GM12878 (cell line): ENCODE data around the gene RANBP3. TPM values are rescaled to one million over a fixed set of nuclear protein-coding genes. Genes with fewer than 3 reads are reported as not detected.

Experiments
- ATAC-seq: fragments of 200-7000 bp; cut with Tn5 transposase; 3 replicates; pipeline ENCODE4 v1.9.1; 2020; ENCODE audit warnings: mild to moderate bottlenecking, moderate library complexity
- BruUV-seq: library from RNA; stranded (reverse); fragments of 400-500 nt; replicated peaks from 2 replicates; lab custom pipeline; 2021; lab: Mats Ljungman, UMichigan
- CTCF ChIA-PET: fragments of 300-600 bp; sonication (Branson Sonifier 250); formaldehyde crosslinking; extraction: SDS; loops from one replicate; lab custom pipeline; 2021; ENCODE audit warnings: inconsistent platforms; lab: Yijun Ruan, JAX
- POLR2A ChIA-PET: fragments of 350-600 bp; formaldehyde crosslinking; extraction: SDS; loops from one replicate; lab custom pipeline; 2021; ENCODE audit warnings: inconsistent platforms; lab: Charles Lee
- RAD21 ChIA-PET: fragments of 300-600 bp; sonication (Branson Sonifier 250); formaldehyde crosslinking; loops from one replicate; lab custom pipeline; 2023; ENCODE audit warnings: antibody characterized with exemption; ENCODE audit not compliant: unreplicated experiment; lab: Charles Lee
- SMC1A ChIA-PET: fragments of 300-600 bp; sonication (Branson Sonifier 250); formaldehyde crosslinking; loops from one replicate; lab custom pipeline; 2023; ENCODE audit not compliant: unreplicated experiment, uncharacterized antibody; lab: Charles Lee
- DNase-seq: peaks from one replicate; pipeline ENCODE4 v3.0.0-alpha.2; 2011; ENCODE audit warnings: low read depth, low spot score
- FAIRE-seq: peaks from 3 replicates; lab custom pipeline; 2011; peaks lifted over from hg19 to GRCh38; lab: Jason Lieb, UNC
- H2AFZ ChIP-seq: 2 replicates; pipeline ENCODE4 v1.6.0; 2011; ENCODE audit warnings: low read depth, low read length, control low read depth; ENCODE audit not compliant: control insufficient read depth
- H3K27ac ChIP-seq: 2 replicates; pipeline ENCODE4 v1.5.1; 2011; ENCODE audit warnings: control low read depth; ENCODE audit not compliant: control insufficient read depth, insufficient read depth
- H3K27me3 ChIP-seq, 2 experiments: replicated peaks in 1 of 2; 2 replicates each; pipeline versions ENCODE4 v1.6.0 to v1.6.1; 2011; ENCODE audit warnings: low read length in 1 of 2; ENCODE audit not compliant: control insufficient read depth in 2 of 2, insufficient read depth in 2 of 2
- H3K36me3 ChIP-seq, 2 experiments: 2 replicates each; pipeline ENCODE4 v1.5.1; 2011; ENCODE audit warnings: low read length in 1 of 2; ENCODE audit not compliant: control insufficient read depth in 2 of 2, insufficient read depth in 2 of 2
- H3K4me1 ChIP-seq: 2 replicates; pipeline ENCODE4 v1.6.1; 2011; ENCODE audit warnings: mild to moderate bottlenecking, low read length, moderate library complexity, mixed read lengths; ENCODE audit not compliant: control insufficient read depth, insufficient read depth
- H3K4me2 ChIP-seq: 2 replicates; pipeline ENCODE4 v1.6.0; 2011; ENCODE audit warnings: control low read depth; ENCODE audit not compliant: control insufficient read depth, insufficient read depth
- H3K4me3 ChIP-seq: fragments of 200-600 bp; sonication (generic); 2 replicates; pipeline ENCODE4 v1.5.1; 2016
- H3K79me2 ChIP-seq: 2 replicates; pipeline ENCODE4 v1.6.0; 2011; ENCODE audit warnings: low read length; ENCODE audit not compliant: control insufficient read depth, insufficient read depth
- H3K9ac ChIP-seq: 2 replicates; pipeline ENCODE4 v1.8.0; 2011; ENCODE audit warnings: low read length, control low read depth, mixed read lengths; ENCODE audit not compliant: control insufficient read depth, insufficient read depth
- H3K9me3 ChIP-seq: replicated peaks from 3 replicates; pipeline ENCODE4 v1.5.1; 2011; ENCODE audit warnings: mild to moderate bottlenecking, low read length; ENCODE audit not compliant: control insufficient read depth, insufficient read depth
- H4K20me1 ChIP-seq: 2 replicates; pipeline ENCODE4 v1.6.0; 2011; ENCODE audit not compliant: control insufficient read depth, insufficient read depth
- BHLHE40 ChIP-seq, 2 experiments: fragments of 450-650 bp in 1 of 2; IDR thresholded peaks; 2 replicates each; pipeline ENCODE4 v1.6.1; 2011 to 2017; ENCODE audit warnings: low read depth in 2 of 2, borderline replicate concordance in 1 of 2, improper control_type of control experiment in 1 of 2, low read length in 1 of 2, mild to moderate bottlenecking in 1 of 2
- CEBPB ChIP-seq, 2 experiments: fragments of 150-350 bp in 1 of 2; IDR thresholded peaks; 2 replicates each; pipeline ENCODE4 v1.6.1; 2012 to 2014; ENCODE audit warnings: low read depth in 2 of 2, low read length in 2 of 2, borderline replicate concordance in 1 of 2, inconsistent platforms in 1 of 2
- CHD1 ChIP-seq: IDR thresholded peaks from 2 replicates; pipeline ENCODE4 v1.6.1; 2012; ENCODE audit warnings: low read depth, low read length, improper control_type of control experiment
- CREM ChIP-seq: IDR thresholded peaks from 2 replicates; pipeline ENCODE4 v1.6.1; 2014; ENCODE audit warnings: antibody characterized with exemption, low read depth
- FOXM1 ChIP-seq: IDR thresholded peaks from 2 replicates; pipeline ENCODE4 v1.6.1; 2012; ENCODE audit warnings: low read depth, mild to moderate bottlenecking, inconsistent platforms, low read length, moderate library complexity
- HDGF ChIP-seq: fragments of 450-650 bp; IDR thresholded peaks from 2 replicates; pipeline ENCODE4 v1.6.1; 2016; ENCODE audit warnings: antibody characterized with exemption
- LARP7 ChIP-seq: fragments of 450-650 bp; IDR thresholded peaks from 2 replicates; pipeline ENCODE4 v1.6.1; 2017; ENCODE audit warnings: mild to moderate bottlenecking
- RBBP5 ChIP-seq: fragments of 200-600 bp; sonication (generic); conservative IDR thresholded peaks from 2 replicates; pipeline ENCODE4 v1.6.1; 2016
- TBL1XR1 ChIP-seq: IDR thresholded peaks from 2 replicates; pipeline ENCODE4 v1.6.1; 2012; ENCODE audit warnings: low read depth, low read length, improper control_type of control experiment
- WGBS: methylation state at CpG from one replicate; pipeline ENCODE4 v1.1.6; 2016; ENCODE audit warnings: low lambda C conversion rate; ENCODE audit not compliant: insufficient replicate concordance, insufficient coverage; ENCODE audit errors: missing lambda C conversion rate; 5-methylcytosine and 5-hydroxymethylcytosine counted together
- in situ Hi-C: fragments of 300-500 bp; cut with MboI; formaldehyde crosslinking; loops from 9 replicates; pipeline ENCODE4 v1.14.3; 2018; ENCODE audit warnings: mixed read lengths
- intact Hi-C: fragments of 100-400 bp; cut with micrococcal nuclease; formaldehyde crosslinking; loops from one replicate; pipeline ENCODE4 v1.14.2; 2022; ENCODE audit not compliant: unreplicated experiment
- polyA plus RNA-seq, 11 experiments: library from polyadenylated mRNA; depleted of rRNA in 4 of 11; unstranded in 6 of 11; stranded (reverse) in 5 of 11; fragments of >200 nt; fragmentation: Nextera tagmentation in 4 of 11; fragmentation: Illumina TruSeq in 1 of 11; extraction: Ambion mirVana in 4 of 11; extraction: Trizol in 1 of 11; gene quantifications; 1 replicate in 1 of 11; 2 replicates in 10 of 11; pipeline versions ENCODE4 v1.2.1 to v1.2.3, GENCODE V29; 2011 to 2016; ENCODE audit warnings: inconsistent platforms in 2 of 11, missing spikeins in 2 of 11, low read depth in 1 of 11
- total RNA-seq, 4 experiments: library from RNA; depleted of rRNA in 3 of 4; stranded (reverse); fragments of >200 nt in 3 of 4; fragmentation: Illumina TruSeq in 1 of 4; extraction: Trizol in 1 of 4; gene quantifications; 2 replicates each; pipeline versions ENCODE4 v1.2.1 to v1.2.3, GENCODE V29; 2013 to 2021
- TF ChIP-seq, protein P1 (sequence below): fragments of 450-650 bp; IDR thresholded peaks from 2 replicates; pipeline ENCODE4 v1.6.1; 2017; ENCODE audit warnings: mild to moderate bottlenecking, moderate library complexity

The RANBP3 gene
- total and polyA plus RNA-seq, 10 of the 15 experiments (the other 5 are each of a cell fraction or from before 2014, with no cell fraction given): 1.1 to 81.6 (median 60.0) TPM

DNA sequence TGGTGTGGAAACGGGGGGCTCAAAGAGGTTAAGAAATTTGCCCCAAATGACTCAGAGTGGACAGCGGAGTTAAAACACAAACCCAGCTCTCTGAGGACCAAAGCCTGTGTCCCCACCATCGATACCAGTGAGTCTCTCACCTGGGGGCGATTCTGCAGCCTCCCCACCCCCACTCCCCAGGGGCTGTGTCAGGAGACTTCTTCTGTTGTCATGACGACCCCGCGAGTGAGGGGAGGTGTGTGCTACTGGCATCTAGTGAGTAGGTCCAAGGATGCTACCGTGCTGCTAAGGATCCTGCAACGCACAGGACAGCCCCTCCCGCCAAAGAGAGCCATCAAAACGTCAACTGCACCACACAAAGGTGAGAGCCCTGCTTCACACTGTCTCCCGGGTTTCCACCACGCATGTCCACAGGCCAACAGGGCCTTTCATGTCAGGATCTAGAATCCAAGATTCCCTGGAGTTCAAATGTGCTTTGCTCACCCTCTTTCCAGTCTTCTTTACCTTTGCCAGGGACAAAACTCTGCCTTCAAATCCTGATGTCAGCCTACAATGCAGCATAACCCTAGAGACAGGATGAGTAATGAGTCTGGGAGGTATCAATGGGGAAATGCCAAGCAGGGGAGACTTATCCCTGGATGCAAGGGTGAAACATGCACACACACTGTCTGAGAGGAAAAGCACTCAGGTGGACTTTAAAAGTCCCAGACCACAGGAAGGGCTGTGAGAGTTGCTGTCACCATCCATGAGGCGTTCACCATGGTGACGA lies 3.9 kb downstream of the RANBP3 start (continued):
- TF ChIP-seq, protein P1, sequence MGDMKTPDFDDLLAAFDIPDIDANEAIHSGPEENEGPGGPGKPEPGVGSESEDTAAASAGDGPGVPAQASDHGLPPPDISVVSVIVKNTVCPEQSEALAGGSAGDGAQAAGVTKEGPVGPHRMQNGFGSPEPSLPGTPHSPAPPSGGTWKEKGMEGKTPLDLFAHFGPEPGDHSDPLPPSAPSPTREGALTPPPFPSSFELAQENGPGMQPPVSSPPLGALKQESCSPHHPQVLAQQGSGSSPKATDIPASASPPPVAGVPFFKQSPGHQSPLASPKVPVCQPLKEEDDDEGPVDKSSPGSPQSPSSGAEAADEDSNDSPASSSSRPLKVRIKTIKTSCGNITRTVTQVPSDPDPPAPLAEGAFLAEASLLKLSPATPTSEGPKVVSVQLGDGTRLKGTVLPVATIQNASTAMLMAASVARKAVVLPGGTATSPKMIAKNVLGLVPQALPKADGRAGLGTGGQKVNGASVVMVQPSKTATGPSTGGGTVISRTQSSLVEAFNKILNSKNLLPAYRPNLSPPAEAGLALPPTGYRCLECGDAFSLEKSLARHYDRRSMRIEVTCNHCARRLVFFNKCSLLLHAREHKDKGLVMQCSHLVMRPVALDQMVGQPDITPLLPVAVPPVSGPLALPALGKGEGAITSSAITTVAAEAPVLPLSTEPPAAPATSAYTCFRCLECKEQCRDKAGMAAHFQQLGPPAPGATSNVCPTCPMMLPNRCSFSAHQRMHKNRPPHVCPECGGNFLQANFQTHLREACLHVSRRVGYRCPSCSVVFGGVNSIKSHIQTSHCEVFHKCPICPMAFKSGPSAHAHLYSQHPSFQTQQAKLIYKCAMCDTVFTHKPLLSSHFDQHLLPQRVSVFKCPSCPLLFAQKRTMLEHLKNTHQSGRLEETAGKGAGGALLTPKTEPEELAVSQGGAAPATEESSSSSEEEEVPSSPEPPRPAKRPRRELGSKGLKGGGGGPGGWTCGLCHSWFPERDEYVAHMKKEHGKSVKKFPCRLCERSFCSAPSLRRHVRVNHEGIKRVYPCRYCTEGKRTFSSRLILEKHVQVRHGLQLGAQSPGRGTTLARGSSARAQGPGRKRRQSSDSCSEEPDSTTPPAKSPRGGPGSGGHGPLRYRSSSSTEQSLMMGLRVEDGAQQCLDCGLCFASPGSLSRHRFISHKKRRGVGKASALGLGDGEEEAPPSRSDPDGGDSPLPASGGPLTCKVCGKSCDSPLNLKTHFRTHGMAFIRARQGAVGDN: no peak
- TF ChIP-seq HDGF: no peak
- TF ChIP-seq FOXM1: no peak
- TF ChIP-seq CHD1: no peak
- no peak for TF ChIP-seq RBBP5
- TF ChIP-seq BHLHE40 (IDR thresholded peaks at IDR 0.05; ENCODE audit: borderline replicate concordance in 1 of 2, low read depth in 2 of 2, low read length in 1 of 2): no peak

- no peak for FAIRE-seq
- H3K4me1 ChIP-seq: peaks cover 24% of the 10 kb centered on the region
Measured at GRCh38 chr19:5973376-5973775, 4.6 kb downstream of the RANBP3 start.

More at GRCh38 chr19:5973376-5973775, 4.6 kb downstream of the RANBP3 start:
- ATAC-seq: no peak
- no peak for DNase-seq
- ChIA-PET POLR2A (no interaction called here), RAD21 (no interaction called here), CTCF (interaction anchor here (2.9 to 4.0 kb wide), 2 partner anchors 14 to 49 kb away, joined by 9 to 19 read pairs; no protein-coding TSS in a partner anchor), SMC1A (no interaction called here)
- Histone ChIP-seq H4K20me1 (peaks cover 15% of the 10 kb centered on the region; the same call in 1 of the 2 replicates), H3K4me2 (peak overlapping the region; percentile 5), H3K9ac (no peak overlapping the region), H3K27me3 (no peaks in the 10 kb centered on the region), H3K4me3 (no peak overlapping the region), H3K79me2 (peaks cover 82% of the 10 kb centered on the region), H3K36me3 (peaks cover 6 to 11% of the 10 kb centered on the region in 2 experiments), H3K9me3 (no peaks in the 10 kb centered on the region), H2AFZ (no peak overlapping the region), H3K27ac (no peak overlapping the region)
- intact Hi-C loops: no loop called here
- BruUV-seq: no TSS peak
- 97% methylated on average over 5 of the region's 5 CpGs for WGBS
- in situ Hi-C loops: no loop called here
- TF ChIP-seq TBL1XR1 (no peak), CREM (no peak), LARP7 (no peak), CEBPB (IDR thresholded peaks at IDR 0.05; ENCODE audit: borderline replicate concordance in 1 of 2, low read depth in 2 of 2, low read length in 2 of 2) (no peak)
